Measurements from ENCODE around the gene MAL.

MAL gene

DNA sequence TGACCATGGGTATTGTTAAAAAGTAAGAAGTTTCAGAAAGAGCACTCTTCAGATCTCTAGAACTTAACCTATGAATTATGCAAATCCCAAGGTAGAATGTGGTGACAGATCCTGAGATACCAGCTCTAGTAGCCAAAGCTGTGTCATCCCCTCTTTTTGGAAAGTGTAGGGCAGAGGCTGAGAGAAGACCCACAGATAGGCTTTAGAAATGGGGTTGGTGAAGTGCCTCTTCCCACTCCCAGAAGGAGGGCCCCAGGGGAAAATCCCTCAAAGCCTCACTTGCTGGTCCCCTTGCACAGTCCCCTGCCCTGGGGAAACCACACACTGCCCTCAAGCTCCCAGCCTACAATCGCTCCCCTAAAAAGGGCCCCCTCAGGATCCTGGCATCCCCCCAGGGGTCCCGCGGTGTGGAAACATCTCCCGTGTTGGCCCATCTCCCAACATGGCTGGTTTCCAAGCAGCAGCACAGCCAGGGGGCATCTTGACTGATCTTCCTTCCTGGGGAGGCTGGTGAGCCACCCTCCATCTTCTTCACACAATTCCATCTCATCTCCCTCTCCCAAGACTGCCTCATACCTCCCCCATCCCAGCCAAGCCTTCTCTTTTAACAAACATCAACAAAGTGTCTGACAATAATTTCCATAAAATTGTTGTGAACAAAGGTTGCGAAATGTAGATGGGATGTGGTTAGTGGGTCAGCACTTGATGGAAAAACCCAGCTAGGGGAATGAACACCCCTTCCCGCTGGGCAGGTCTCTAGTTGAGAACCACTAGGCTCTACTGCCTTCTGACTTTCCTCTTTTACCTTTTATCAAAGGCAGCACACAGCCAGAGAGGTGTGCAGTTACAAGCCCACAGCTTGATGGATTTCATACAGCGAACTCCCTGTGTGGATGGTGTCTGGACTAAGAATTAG, 25.1 kb downstream of the MAL start:
- DNase-seq = no peak

DNA sequence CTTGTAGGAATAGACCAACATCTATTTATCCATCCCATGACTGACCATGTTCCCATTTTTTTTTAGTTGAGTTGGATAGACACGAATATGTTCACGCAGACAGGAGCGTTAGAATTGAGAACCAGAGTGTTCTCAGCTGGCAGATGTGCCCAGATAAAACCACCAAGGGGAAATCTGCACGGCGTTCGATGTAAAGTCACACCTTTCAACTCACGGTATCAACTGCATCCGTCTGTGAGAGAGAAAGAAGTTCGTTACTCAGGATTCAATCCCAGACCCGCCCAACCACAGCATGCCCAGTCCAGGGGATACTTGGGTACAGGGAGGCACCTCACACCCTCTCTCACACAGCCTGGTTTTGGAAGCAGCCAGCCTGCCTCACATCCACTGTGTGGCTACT, 26.1 kb downstream of the MAL start:
- DNase-seq = no peak

DNA sequence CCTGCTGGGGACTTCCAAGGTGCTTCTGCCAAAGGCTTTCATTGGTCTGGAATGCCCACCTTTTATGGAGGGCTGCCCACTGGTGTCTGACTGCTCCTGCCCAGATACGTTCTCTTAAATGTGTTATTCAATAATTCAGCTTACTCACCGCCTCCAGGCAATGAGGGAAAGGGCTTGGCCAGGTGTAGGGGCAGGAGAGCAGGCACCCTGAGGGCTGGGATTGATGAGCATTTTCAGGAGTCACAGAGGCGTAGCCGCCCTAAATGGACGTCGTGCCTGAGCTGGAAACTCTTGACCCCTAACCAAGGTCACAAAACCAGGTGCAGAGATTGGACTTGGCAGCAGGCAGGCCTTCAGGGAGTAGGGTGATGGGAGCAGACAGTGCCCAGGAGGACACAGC, 26.8 kb downstream of the MAL start:
- no peak for DNase-seq

DNA sequence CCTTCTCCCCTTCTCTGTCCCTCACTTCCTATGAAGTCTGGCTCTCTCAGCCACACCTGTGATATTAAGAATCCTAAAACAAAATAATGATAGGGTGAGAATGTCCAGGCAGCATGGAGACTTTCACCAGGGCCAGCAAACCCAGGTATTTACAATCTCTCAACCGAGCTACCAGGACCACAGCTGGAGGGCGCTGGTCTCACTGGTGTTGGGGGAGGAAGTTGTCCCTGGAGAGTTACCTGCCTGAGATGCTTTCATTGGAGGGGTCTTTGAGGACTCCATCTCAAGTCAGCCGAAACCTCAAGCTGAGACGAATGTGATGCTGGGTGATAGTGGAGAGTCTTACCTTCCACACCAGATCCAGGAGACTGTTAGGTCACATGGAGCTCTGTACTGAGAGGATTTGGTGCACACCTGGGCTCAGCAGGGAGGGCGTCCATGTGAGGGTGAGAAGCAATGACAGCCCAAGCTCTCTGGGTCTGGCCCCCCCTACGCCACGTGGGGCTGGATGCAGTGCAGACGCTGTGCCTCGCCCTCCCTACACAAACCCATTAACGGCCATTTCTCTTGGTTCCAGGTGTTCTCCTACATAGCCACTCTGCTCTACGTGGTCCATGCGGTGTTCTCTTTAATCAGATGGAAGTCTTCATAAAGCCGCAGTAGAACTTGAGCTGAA, 27.4 kb downstream of the MAL start:
- DNase-seq = no peak

DNA sequence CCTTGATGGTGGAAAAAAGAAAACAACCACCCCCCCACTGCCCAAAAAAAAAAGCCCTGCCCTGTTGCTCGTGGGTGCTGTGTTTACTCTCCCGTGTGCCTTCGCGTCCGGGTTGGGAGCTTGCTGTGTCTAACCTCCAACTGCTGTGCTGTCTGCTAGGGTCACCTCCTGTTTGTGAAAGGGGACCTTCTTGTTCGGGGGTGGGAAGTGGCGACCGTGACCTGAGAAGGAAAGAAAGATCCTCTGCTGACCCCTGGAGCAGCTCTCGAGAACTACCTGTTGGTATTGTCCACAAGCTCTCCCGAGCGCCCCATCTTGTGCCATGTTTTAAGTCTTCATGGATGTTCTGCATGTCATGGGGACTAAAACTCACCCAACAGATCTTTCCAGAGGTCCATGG, 28.0 kb downstream of the MAL start:
- no peak for DNase-seq

DNA sequence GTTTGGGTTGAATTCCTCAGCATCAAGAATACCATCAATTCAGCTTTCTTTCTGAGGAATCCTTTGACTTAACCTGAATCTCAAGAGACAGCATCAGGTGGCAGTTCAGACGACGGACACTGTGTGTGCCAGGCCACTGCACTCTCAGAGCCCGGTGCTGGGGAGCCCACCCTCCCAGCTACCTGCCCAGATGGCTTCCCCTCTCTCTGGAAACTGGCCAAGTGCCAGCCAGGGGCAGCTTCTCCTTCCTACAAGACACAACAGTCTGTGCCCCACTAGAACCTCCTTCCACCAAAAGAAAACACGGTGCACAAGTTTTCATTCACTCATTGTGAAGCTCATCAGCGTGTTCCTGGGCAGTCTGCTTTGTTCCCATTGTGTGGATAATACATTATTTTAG, 28.5 kb downstream of the MAL start:
- DNase-seq = no peak

DNA sequence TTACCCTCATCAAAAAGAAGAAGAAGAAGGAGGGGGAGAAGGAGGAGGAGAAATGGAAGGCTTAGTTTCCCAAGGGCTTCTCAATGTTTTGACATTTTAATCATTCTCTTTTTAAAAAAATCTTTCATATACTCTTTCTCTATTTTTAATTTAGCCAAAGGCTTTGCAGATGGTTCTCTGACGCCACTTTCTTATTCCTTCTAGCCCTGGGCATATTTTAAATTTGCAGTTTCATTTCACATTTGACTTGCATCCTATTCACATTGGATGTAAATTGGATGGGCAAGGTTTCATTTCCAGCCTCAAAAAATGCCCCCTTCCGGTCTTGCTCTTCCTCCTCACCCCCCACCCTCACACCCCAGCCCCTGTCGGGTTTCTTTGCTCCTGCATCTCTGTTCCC, 29.8 kb downstream of the MAL start:
- no peak for DNase-seq

DNA sequence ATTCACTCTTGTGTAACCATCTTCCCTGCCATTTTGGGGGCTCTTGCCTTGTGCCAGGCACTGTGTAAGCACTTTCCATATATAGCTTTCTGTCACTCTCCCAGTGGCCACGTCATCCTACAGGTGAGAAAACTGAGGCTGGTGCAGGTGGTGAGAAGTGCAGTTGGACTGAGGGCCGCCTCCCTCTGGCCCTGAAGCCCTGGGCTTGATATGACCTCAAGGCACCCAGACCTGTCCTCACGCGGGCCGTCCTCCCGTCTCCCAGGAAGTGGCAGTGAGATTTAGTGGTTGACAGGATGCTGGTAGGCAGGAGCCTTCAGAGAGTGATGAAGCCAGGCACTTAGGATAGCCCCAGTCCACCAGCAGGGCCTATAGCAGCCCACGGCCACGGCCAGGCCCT, 30.5 kb downstream of the MAL start:
- no peak for DNase-seq

DNA sequence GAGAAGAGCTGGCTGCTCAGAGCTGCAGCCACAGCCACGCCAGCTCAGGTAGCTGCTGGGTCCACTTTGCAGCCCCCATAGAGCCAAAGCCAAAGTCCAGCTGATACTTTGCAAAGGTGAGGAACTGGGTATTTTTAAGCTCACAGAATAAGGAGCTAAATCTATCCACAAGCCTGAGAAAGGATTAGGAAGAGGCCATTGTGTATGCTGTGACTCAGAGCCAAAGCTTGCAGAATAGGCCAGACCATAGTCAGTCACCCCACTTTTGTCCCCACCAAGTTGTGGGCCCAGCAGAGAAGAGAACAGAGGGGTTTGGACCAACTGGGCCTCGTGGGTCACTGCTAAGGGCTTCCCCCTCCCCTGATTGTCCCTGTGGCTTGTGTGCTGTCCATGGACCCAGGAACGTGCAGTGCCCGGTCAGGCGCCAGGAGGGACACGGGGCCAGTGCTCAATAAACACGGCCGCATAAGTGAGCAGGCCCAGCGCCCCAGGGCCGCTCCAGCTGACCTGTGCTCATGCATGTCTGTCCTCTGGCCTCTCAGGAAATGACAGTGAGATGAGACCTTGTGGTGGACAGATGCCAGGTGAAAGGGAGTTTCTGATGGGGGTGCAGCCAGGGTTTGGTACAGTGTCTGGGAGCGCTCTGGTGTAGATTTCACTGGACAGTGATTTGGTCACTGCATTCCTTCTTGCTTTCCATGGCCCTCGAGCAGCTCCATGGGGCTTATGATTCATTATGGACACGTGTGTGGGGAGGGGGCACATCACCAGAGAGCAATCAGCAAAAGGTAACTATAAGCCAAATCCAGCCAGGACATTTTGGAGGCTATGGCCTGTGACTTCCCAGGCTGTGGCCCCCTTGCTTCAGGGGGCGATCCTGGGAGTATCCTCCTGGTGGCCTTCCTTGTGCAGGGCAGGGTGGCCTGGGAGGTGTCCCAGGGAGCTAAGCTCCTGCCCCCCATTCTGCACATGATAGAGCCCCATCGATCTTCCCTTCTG, 31.3 kb downstream of the MAL start:
- DNase-seq = no peak

DNA sequence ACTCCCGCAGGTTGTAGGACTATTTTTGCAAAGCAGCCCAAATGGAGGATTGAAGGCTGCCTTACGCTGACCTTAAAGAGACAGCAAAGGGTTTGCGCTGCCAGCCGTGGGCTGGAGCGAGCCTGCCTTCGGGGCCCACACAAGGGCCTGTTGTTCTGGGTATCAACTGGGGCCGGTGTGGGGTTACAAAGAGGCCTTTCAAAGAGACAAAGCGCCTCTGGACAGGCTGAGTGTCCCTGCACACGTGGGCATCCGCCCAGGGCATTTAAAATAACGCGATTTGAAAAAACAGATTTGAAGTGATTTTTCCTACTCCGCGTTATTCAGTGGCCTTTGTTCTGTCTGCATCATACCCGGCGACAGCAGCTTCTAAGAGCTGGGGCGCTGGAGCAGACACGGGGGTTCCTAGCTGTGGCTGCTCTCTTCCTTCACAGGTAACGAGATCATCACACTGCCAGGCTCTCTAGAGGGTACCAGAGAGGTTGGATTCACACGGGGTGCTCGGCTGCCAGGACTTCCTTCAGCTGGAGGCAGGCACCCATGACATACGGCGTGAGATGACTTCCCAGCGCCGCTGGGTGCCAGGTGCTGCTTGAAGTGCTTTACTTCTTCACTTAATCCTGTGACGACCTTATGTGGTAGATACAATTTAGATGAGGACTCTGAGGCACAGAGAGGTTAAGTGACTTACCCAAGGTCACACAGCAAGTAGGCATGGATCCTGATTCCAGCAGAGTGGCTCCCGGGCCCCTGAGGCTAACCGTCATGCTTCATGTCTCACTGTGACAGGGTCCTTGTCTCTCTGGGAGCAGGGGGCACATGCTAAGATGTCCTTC, 32.2 kb downstream of the MAL start:
- no peak for DNase-seq

DNA sequence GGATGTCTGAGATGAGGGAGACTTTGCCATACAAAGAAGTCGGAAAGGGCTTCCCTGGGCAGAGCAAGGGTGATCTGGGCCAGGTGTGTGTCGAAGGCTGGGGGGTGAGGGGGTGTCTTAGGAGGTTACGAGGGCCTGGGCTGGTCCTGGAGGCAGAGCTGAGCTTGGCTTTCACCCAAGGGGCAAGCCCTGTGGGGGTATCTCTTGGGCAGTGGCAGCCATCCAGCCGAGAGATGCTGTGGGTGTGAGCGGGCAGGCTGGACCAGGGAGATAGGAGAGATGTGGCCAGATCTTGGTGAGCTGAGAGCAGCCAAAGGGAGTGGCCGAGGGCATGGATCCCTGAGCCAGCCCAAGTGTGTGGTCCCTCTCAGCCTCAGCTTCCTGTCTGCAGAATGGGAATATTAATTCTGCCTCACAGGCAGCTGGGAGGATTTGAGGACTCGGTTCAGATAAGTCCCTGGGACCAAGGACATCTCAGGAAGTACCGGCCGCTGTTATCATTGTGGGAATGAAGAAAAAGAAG, 33.0 kb downstream of the MAL start:
- DNase-seq = no peak

DNA sequence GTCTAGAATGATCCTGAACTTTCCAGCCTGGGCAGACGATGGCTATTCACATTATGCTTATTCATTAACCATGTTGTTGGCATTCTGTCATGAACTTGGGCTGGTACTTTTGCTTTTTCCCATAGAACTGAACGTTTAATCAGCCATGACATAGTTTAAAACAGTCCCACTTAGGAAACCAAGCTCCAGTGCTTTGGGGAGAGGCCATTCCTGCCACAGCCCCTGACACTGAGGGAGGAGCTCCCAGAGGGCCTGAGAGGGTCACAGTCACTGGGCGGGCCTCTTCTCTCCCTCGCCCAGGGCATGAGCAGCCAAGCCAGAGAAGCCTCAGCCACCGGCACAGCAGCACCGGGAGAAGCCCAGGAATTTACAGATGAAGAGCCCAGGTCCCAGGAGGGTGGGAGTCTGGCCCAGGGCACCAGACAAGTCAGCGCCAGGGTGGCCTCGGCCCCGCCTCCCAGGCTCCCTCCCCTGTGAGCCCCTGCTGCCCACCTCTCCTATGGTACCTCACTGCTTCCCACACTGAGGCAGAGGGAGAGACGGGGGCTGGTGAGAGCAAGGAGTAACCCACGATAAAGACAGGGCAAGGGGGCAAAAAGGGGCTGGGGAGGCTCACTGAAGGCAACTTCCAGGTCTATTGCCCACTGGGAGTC, 33.6 kb downstream of the MAL start:
- no peak for DNase-seq

DNA sequence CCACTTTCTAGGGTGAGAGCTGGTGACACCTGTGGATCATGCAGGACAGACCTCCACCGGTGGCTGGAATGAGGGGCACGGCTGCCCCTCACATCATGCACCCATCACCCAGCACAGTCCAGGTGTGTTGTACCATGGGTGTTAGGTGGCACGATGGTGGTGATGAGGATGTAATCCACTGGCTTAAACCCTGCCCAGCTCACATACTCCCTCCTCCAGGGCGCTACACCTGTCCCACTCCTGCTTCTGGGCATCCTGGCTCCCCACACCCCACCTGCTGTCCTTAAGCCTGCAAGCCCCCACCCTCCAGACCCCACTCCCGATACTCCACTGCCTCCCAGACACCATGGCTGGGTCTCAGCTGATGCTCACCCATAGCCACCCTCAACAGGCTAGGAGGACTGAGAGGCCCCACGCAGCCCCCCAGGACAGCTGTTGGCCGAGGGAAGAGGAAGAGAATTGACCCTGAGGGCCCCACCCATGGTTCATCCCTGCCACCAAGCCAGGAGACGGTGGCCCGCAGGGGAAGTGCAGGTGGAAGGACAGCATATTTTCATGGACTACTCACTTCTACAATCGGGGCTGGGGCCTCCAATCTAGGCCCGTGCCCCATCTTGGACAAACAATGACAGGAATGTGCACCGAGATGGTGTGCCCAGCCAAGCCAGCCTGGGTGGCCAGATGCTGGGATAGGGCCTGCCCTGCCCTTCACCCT, 34.3 kb downstream of the MAL start:
- DNase-seq = no peak

DNA sequence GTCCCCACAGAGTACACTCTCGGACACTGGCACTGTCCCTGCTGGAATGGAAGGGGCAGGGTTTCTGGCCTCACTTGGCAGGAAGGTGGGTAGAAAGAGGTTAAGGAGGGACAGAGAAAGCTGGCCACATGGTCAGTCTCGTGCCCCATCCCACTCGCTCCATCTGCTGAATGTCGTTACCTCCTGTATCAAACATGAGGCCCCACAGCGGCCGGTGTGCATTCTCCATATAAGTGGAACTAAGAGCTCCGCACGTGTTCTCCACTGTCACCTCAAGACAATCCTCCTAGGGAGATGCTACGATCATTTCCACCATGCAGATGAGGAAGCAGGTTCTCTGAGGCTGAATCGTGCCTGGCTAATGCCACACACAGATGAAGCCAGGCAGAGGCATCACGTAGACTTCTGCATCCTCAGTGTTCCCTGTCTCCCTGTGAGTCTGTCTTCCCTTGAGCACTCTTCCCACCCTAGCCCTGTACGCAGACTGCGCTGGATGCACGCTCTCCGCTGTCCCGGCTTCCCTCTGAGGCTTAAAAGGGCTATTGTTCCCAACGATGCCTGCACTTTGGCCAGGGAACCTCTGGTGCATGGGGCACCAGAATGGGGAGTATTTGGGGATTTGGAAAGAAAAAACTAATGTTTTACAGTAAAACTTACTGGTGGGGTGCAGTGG, 35.1 kb downstream of the MAL start:
- no peak for DNase-seq

DNA sequence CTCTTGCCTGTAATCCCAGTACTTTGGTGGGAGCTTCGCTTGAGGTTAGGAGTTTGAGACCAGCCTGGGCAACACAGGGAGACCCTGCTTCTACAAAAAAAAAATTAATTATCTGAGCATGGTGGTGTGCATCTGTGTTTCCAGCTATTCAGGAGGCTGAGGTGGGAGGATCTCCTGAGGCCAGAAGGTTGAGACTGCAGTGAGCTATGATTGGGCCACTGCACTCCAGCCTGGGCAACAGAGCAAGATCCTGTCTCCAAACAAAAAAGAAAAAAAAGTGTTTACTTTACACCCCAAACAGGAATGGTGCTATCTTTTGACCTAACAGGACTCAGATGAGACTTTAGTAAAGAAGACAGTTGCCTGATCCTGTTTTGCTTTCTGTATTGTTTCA, 35.6 kb downstream of the MAL start:
- DNase-seq = no peak

DNA sequence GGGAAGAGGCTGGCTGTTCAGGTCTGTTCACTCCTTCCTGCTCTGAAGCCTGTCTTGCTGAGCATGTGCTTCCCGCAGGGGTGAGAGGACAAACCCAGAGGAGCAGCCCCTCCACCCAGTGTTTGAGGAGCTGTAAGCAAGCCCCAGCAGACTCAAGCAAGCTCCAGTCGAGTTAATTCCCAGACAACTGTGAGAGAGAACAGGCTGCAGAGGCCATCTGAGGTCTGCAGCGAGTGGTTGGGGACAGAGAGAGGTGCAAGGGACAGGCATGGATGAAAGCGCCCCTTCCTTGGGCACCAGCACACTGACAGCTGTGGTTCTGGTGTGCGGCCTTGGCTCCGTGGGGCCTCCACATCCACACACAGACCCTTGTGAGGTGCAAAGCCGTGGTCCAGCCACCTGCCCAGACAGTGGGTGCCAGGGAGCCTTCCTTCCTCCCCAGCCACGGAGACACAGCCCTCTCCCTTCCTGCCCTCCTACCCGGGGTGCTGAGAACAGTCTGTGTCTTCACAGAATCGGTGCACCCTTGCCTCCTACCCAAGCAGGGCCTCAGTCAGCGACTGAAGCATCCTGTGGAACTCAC, 36.2 kb downstream of the MAL start:
- DNase-seq = no peak

DNA sequence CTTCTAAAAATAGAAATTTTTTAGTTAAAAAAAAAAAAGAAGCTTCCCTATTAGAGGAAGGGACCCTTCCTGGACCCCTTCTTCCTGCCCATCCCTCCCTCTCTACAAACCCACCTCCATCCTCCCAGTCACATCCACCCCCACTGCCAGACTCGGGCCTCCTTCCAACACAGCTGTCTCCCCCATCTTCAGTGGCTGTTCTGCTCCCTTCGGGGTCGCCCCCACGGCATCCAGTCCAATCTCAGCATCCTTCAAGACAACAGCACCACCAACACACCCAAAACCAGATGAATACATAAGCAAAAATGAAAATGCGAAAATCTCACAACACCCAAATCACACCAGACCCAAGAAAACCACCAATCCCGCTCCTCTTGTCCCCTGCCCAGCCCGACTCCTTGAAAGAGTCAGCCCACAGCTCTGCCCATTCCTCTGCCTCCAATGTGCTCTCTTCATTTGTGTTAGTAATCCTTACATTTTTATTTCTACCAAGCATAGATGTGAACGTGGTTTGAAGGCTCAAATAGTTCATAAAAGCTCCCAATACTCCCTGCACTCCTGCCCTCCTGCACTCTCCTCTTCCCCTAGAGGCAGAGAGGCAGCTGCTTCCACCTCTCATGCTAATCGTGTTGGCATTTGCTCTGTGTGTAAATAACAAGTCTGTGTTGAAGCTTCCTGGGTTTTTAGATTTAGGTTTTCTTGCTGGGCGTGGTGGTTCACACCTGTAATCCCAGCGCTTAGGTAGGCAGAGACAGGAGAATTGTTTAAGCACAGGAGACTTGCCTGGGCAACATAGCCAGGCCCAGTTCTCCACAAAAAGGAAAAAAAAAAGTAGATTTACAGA, 37.0 kb downstream of the MAL start:
- no peak for DNase-seq

DNA sequence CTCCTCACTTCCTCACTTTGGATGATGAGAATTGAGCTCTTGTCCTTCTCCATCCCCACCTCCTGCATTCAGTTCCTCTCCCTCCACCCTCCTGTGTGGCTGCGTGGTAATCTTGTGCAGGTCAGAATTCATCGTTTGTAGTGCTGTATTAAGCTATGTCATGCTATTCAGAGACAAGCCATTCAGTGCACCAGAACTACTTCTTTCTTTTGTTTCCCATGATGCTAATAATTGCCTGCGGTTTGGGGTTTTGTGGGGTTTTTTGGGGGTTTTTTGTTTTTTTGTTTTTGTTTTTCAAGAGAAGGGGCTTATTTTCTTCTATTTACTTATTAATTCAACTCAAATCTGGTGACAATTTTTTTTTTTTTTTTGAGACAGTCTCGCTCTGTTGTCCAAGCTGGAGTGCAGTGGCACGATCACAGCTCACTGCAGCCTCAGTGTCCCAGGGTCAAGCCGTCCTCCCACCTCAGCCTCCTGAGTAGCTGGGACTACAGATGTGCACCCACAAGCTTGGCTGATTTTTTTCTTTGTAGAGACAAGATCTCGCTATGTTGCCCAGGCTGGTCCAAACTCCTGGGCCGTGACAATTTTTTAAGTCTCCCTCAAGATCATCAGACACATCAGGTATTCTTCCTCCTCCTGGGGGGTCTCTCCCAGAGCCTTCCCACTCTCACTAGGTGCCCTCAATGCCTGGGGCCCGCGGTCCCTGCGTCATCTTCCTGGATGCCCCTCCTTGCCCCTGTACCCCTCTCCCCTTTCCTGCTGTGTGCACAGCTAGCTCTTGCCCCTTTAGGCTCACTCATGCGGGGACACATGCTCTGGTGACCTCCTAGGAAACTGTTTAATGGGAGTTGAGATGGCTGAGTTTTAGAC, 37.8 kb downstream of the MAL start:
- DNase-seq = no peak

Data from GOT3 (cell line).